Loucy (cell line): ENCODE measurements around the gene STRN.

ENCODE experiments used
- H2AFZ ChIP-seq: fragments of 200-600 bp; sonication (generic); 2 replicates; pipeline ENCODE4 v1.6.0; 2016; ENCODE audit warnings: antibody characterized with exemption, mild to moderate bottlenecking, low read length, moderate library complexity
- H3F3A ChIP-seq: fragments of 200-600 bp; 2 replicates; pipeline ENCODE4 v1.6.0; 2016; ENCODE audit warnings: antibody characterized with exemption, low read depth, mild to moderate bottlenecking
- H3K27me3 ChIP-seq: fragments of 200-600 bp; sonication (generic); 2 replicates; pipeline ENCODE4 v1.6.1; 2014; ENCODE audit warnings: low read length, mild to moderate bottlenecking; ENCODE audit not compliant: insufficient read depth, poor library complexity, severe bottlenecking
- H3K36me3 ChIP-seq: fragments of 200-600 bp; sonication (generic); 2 replicates; pipeline ENCODE4 v1.6.1; 2016; ENCODE audit warnings: low read length; ENCODE audit not compliant: insufficient read depth
- H3K4me1 ChIP-seq: fragments of 200-600 bp; sonication (generic); 2 replicates; pipeline ENCODE4 v1.5.1; 2014; ENCODE audit warnings: low read length, mild to moderate bottlenecking; ENCODE audit not compliant: insufficient read depth, poor library complexity, severe bottlenecking
- H3K4me2 ChIP-seq: fragments of 200-600 bp; sonication (generic); 2 replicates; pipeline ENCODE4 v1.6.0; 2014; ENCODE audit warnings: antibody characterized with exemption, low read length, low read depth, mild to moderate bottlenecking; ENCODE audit not compliant: poor library complexity, severe bottlenecking
- H3K4me3 ChIP-seq: fragments of 200-600 bp; sonication (generic); 2 replicates; pipeline ENCODE4 v1.5.1; 2014; ENCODE audit warnings: low read length, mild to moderate bottlenecking, mixed read lengths; ENCODE audit not compliant: poor library complexity, severe bottlenecking
- H3K79me2 ChIP-seq: fragments of 200-600 bp; sonication (generic); 2 replicates; pipeline ENCODE4 v1.6.1; 2014; ENCODE audit warnings: low read length; ENCODE audit not compliant: insufficient read depth
- H3K9ac ChIP-seq: fragments of 200-600 bp; sonication (generic); 2 replicates; pipeline ENCODE4 v1.6.0; 2014; ENCODE audit warnings: mild to moderate bottlenecking, low read depth, low read length, moderate library complexity; ENCODE audit not compliant: poor library complexity, severe bottlenecking
- H3K9me2 ChIP-seq: fragments of 200-600 bp; sonication (generic); replicated peaks from 2 replicates; pipeline ENCODE4 v1.6.1; 2016; ENCODE audit warnings: low read depth, low read length, mixed read lengths
- H3K9me3 ChIP-seq: fragments of 200-600 bp; sonication (generic); 2 replicates; pipeline ENCODE4 v1.6.1; 2014; ENCODE audit warnings: mild to moderate bottlenecking, antibody characterized with exemption, low read length, low read depth; ENCODE audit not compliant: insufficient read depth
- H4K20me1 ChIP-seq: fragments of 200-600 bp; sonication (generic); 2 replicates; pipeline ENCODE4 v1.6.0; 2014; ENCODE audit warnings: antibody characterized with exemption, low read length, mild to moderate bottlenecking; ENCODE audit not compliant: insufficient read depth, poor library complexity, severe bottlenecking
- EZH2phosphoT487 ChIP-seq: fragments of 200-600 bp; IDR thresholded peaks from 2 replicates; pipeline ENCODE4 v1.6.1; 2018; ENCODE audit warnings: antibody characterized with exemption, mild to moderate bottlenecking, moderate library complexity, borderline replicate concordance
- TF ChIP-seq, protein P1 (sequence below): fragments of 200-600 bp; sonication (generic); conservative IDR thresholded peaks from 2 replicates; pipeline ENCODE4 v1.5.1; 2014; ENCODE audit warnings: mild to moderate bottlenecking, antibody characterized with exemption, low read length

The STRN gene

DNA sequence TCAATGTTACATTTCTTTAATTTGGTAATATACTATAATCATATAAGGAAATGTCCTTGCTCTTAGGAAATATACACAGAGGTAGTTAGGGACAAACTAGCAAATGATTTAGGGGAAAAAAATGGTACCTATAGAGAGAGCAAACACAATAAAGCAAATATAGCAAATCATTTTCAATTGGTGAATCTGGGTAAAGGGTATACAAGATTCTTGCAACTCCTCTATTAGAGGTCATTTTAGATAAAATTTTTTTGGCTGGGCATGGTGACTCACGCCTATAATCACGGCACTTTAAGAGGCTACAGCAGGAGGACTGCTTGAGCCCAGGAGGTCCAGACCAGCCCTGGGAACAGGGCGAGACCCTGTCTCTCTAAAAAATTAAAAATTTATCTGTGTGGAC lies 44.4 kb downstream of the STRN start:
- no peaks in the 10 kb centered on the region for H3K27me3 ChIP-seq
- H4K20me1 ChIP-seq, result peaks cover 7% of the 10 kb centered on the region
- TF ChIP-seq, protein P1, sequence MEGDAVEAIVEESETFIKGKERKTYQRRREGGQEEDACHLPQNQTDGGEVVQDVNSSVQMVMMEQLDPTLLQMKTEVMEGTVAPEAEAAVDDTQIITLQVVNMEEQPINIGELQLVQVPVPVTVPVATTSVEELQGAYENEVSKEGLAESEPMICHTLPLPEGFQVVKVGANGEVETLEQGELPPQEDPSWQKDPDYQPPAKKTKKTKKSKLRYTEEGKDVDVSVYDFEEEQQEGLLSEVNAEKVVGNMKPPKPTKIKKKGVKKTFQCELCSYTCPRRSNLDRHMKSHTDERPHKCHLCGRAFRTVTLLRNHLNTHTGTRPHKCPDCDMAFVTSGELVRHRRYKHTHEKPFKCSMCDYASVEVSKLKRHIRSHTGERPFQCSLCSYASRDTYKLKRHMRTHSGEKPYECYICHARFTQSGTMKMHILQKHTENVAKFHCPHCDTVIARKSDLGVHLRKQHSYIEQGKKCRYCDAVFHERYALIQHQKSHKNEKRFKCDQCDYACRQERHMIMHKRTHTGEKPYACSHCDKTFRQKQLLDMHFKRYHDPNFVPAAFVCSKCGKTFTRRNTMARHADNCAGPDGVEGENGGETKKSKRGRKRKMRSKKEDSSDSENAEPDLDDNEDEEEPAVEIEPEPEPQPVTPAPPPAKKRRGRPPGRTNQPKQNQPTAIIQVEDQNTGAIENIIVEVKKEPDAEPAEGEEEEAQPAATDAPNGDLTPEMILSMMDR, result no peak
- no peak for TF ChIP-seq EZH2phosphoT487
- no peak overlapping the region for H3K4me2 ChIP-seq
- H3K9me2 ChIP-seq, result no peaks in the 10 kb centered on the region
- H3K79me2 ChIP-seq, result 0 out of 2 replicates have a peak, but pooled peaks cover 4% of the 10 kb centered on the region
- H3K9me3 ChIP-seq, result no peaks in the 10 kb centered on the region
- H3K9ac ChIP-seq, result no peak overlapping the region
- H3K4me1 ChIP-seq, result peaks cover 7% of the 10 kb centered on the region
- H3F3A ChIP-seq, result no peaks in the 10 kb centered on the region
- no peak overlapping the region for H3K4me3 ChIP-seq
- no peak overlapping the region for H2AFZ ChIP-seq
- no peaks in the 10 kb centered on the region for H3K36me3 ChIP-seq

DNA sequence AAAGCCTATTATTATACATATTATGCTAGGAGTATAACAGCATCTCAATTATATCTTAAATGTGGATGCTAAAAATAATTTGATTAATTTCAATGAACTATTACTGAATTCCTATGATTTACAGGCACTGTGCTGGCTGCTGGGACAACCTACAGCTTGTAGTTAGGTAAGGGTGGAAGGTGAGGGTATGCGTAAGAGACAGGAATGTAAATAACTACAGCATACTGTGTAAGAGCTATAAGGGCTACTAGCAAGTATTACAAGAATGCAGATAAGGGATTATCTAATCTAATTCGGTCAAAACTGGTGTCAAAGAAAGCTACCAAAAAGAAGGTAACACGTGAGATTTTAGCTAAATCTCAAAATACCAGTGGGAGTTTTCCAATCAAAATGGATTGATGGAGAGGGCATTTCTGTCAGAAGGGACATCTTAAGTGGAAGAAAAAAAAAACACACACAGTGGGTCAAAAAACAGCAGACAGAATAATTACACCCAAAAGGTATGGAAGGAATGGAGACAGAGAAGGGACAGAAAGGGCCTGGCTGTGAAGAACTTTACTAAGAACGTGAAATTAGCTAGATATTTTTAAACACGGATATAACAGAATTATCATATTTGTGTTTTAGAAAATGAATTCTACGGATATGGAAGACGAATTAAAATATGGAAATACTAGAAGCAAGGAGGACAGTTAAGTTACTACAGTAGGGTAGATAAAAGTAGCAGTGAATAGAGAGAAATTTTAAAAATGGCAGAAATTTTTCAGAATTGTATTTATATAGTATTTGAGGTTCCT lies 47.1 kb downstream of the STRN start:
- Histone ChIP-seq H3K36me3 (peaks cover 14% of the 10 kb centered on the region; the same call in 1 of the 2 replicates), H3K4me2 (no peak overlapping the region), H3K9me2 (no peaks in the 10 kb centered on the region), H3K4me3 (no peak overlapping the region), H3F3A (no peaks in the 10 kb centered on the region), H3K4me1 (no peaks in the 10 kb centered on the region), H3K27me3 (no peaks in the 10 kb centered on the region), H4K20me1 (peaks cover 7% of the 10 kb centered on the region), H2AFZ (no peak overlapping the region), H3K79me2 (0 out of 2 replicates have a peak, but pooled peaks cover 4% of the 10 kb centered on the region), H3K9me3 (no peaks in the 10 kb centered on the region), H3K9ac (no peak overlapping the region)
- TF ChIP-seq, protein P1, result no peak
- no peak for TF ChIP-seq EZH2phosphoT487

DNA sequence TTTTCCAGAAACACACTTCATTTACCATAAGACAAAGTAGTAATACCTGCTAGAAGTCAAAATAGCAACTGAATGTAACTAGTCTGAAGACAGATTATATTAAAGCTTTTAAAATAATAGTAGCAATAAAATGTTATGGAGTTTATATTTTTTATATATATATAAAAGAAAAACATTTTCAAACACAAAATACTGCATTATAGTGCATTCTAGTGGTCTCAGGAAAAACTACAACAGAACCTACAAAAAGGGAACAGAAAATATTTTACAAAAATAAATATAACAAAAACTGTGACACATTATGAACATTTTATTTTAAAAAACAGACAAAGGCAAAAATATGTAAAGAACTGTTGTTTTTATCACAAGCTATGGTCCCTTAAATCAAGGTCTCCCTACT lies 48.0 kb downstream of the STRN start:
- Histone ChIP-seq H4K20me1 (peaks cover 7% of the 10 kb centered on the region), H3F3A (no peaks in the 10 kb centered on the region), H3K9me2 (no peaks in the 10 kb centered on the region), H2AFZ (no peak overlapping the region), H3K4me2 (no peak overlapping the region), H3K4me3 (no peak overlapping the region), H3K79me2 (0 out of 2 replicates have a peak, but pooled peaks cover 4% of the 10 kb centered on the region), H3K27me3 (no peaks in the 10 kb centered on the region), H3K36me3 (peaks cover 23% of the 10 kb centered on the region; the same call in 1 of the 2 replicates), H3K9me3 (no peaks in the 10 kb centered on the region), H3K4me1 (no peaks in the 10 kb centered on the region), H3K9ac (no peak overlapping the region)
- TF ChIP-seq EZH2phosphoT487, result no peak
- TF ChIP-seq, protein P1, result peak; percentile 46
